ENCODE measurements around the gene TRABD. TPM values are rescaled to one million over a fixed set of nuclear protein-coding genes. Genes with fewer than 3 reads are reported as not detected.

Gene TRABD
- total RNA-seq = 23.5 and 27.1 TPM in 2 replicates

GRCh38 chr22:50185375-50186087 lies at the start of gene TRABD:
TRABD (plus strand) TSS chr22:50185913; CDS start chr22:50193061, 7,148 bp downstream.

GRCh38 chr22:50170453-50171318 lies 15.0 kb upstream of the TRABD start, which contains the start of gene PANX2:
PANX2 (plus strand) TSS chr22:50170731; CDS start chr22:50170731, 0 bp downstream.

GRCh38 chr22:50200461-50201190 lies 14.9 kb downstream of the TRABD start, which contains the start of gene SELENOO:
SELENOO (plus strand) TSS chr22:50201011; CDS start chr22:50201037, 26 bp downstream.

GRCh38 chr22:50244420-50245213 lies 58.9 kb downstream of the TRABD start, which contains the start of gene TUBGCP6:
TUBGCP6 (minus strand) TSS chr22:50245023; CDS start chr22:50244459, 564 bp downstream.

Other genes with a start within 250 kb of the TRABD start
- gene PIM3, start 225.1 kb upstream of the TRABD start, total RNA-seq = 26.4 and 41.3 TPM in 2 replicates
- not detected in 2 replicates for gene IL17REL, start 173.1 kb upstream of the TRABD start, total RNA-seq
- gene TTLL8, start 127.6 kb upstream of the TRABD start, total RNA-seq = not detected in 2 replicates
- gene MLC1, start 100.5 kb upstream of the TRABD start, total RNA-seq = 1.1 and 1.6 TPM in 2 replicates
- 2.1 and 3.6 TPM in 2 replicates for gene MOV10L1, start 95.9 kb upstream of the TRABD start, total RNA-seq
- 0.65 and 1.1 TPM in 2 replicates for gene PANX2, start 15.2 kb upstream of the TRABD start, total RNA-seq
- gene SELENOO, start 15.1 kb downstream of the TRABD start, total RNA-seq = 18.3 and 19.5 TPM in 2 replicates
- gene TUBGCP6, start 59.1 kb downstream of the TRABD start, total RNA-seq = 25.6 and 27.3 TPM in 2 replicates
- 19.0 and 19.1 TPM in 2 replicates for gene HDAC10, start 65.4 kb downstream of the TRABD start, total RNA-seq
- gene MAPK12, start 75.8 kb downstream of the TRABD start, total RNA-seq = 37.4 and 43.9 TPM in 2 replicates
- 12.6 and 14.4 TPM in 2 replicates for gene MAPK11, start 84.5 kb downstream of the TRABD start, total RNA-seq
- gene PLXNB2, start 121.7 kb downstream of the TRABD start, total RNA-seq = 84.8 and 155 TPM in 2 replicates
- 0.81 and 4.5 TPM in 2 replicates for gene DENND6B, start 141.1 kb downstream of the TRABD start, total RNA-seq
- gene PPP6R2, start 157.4 kb downstream of the TRABD start, total RNA-seq = 47.3 and 51.6 TPM in 2 replicates

Measured in cardiac atrium fibroblast (primary cell).